ENCODE data around the gene IBA57. TPM values are rescaled to one million over a fixed set of nuclear protein-coding genes. Genes with fewer than 3 reads are reported as not detected.

IBA57 gene
- total RNA-seq, 4 donors from 2014 or later, result 3.7 to 11.8 (median 6.6) TPM

GRCh38 chr1:228210712-228211530 is 45.3 kb downstream of the IBA57 start:
- no peak for DNase-seq (ENCODE audit: extremely low spot score)
- peaks cover 0 to 67% (median 18%) of the 10 kb centered on the region in 4 donors for H3K27me3 ChIP-seq
- H3K27ac ChIP-seq (replicated peaks in 1 of 4), result no peak overlapping the region
- no peak overlapping the region for H3K4me3 ChIP-seq
- peaks cover 0 to 16% (median 0%) of the 10 kb centered on the region in 4 donors for H3K36me3 ChIP-seq
- no peaks in the 10 kb centered on the region for H3K9me3 ChIP-seq
- WGBS, result 93% methylated on average over 14 of the region's 16 CpGs
- intact Hi-C loops (cut with DNase I), result no loop called here
- H3K4me1 ChIP-seq, result peaks cover 21 to 34% (median 28%) of the 10 kb centered on the region in 4 donors
- TF ChIP-seq POLR2A (IDR thresholded peaks at IDR 0.05; ENCODE audit: low read depth) (no peak), CTCF (IDR thresholded peaks at IDR 0.05) (no peak), EP300 (IDR thresholded peaks at IDR 0.05) (no peak), POLR2AphosphoS5 (IDR thresholded peaks at IDR 0.05) (no peak)

GRCh38 chr1:228211531-228212414 is 46.2 kb downstream of the IBA57 start:
- H3K9me3 ChIP-seq, result no peaks in the 10 kb centered on the region
- no peak overlapping the region for H3K27ac ChIP-seq (replicated peaks in 1 of 4)
- peaks cover 0 to 16% (median 0%) of the 10 kb centered on the region in 4 donors for H3K36me3 ChIP-seq
- intact Hi-C loops (cut with DNase I), result no loop called here
- DNase-seq (ENCODE audit: extremely low spot score), result no peak
- peaks cover 21 to 34% (median 27%) of the 10 kb centered on the region in 4 donors for H3K4me1 ChIP-seq
- H3K4me3 ChIP-seq, result peak overlapping the region; percentile 53 to 64 (median 55)
- TF ChIP-seq POLR2AphosphoS5 (IDR thresholded peaks at IDR 0.05), result no peak
- no peak for TF ChIP-seq POLR2A (IDR thresholded peaks at IDR 0.05; ENCODE audit: low read depth)
- no peak for TF ChIP-seq EP300 (IDR thresholded peaks at IDR 0.05)
- TF ChIP-seq CTCF (IDR thresholded peaks at IDR 0.05), result no peak
- H3K27me3 ChIP-seq, result peaks cover 0 to 67% (median 18%) of the 10 kb centered on the region in 4 donors
- 89% methylated on average over 33 of the region's 96 CpGs for WGBS

- intact Hi-C loops (cut with DNase I), result no loop called here
- Histone ChIP-seq H3K4me3 (peak overlapping the region; percentile 53 to 64 (median 55)), H3K4me1 (peaks cover 21 to 34% (median 23%) of the 10 kb centered on the region in 4 donors), H3K9me3 (no peaks in the 10 kb centered on the region), H3K36me3 (peaks cover 0 to 20% (median 0%) of the 10 kb centered on the region in 4 donors), H3K27ac (replicated peaks in 1 of 4) (peak overlapping the region in 1 of 4 donors; percentile 36), H3K27me3 (peaks cover 0 to 62% (median 18%) of the 10 kb centered on the region in 4 donors)
- DNase-seq (ENCODE audit: extremely low spot score), result no peak
- TF ChIP-seq POLR2A (IDR thresholded peaks at IDR 0.05; ENCODE audit: low read depth), result no peak
- no peak for TF ChIP-seq EP300 (IDR thresholded peaks at IDR 0.05)
- no peak for TF ChIP-seq CTCF (IDR thresholded peaks at IDR 0.05)
- 10% methylated on average over 25 of the region's 66 CpGs for WGBS
These were observed 46.9 kb downstream of the IBA57 start for GRCh38 chr1:228212415-228212965.

- intact Hi-C loops (cut with DNase I), result no loop called here
- peaks cover 0 to 27% (median 0%) of the 10 kb centered on the region in 4 donors for H3K36me3 ChIP-seq
- 2% methylated on average over 25 of the region's 67 CpGs for WGBS
- H3K4me1 ChIP-seq, result peaks cover 21 to 28% (median 22%) of the 10 kb centered on the region in 4 donors
- H3K27me3 ChIP-seq, result peaks cover 0 to 55% (median 16%) of the 10 kb centered on the region in 4 donors
- no peak for DNase-seq (ENCODE audit: extremely low spot score)
- peak overlapping the region in 2 of 4 donors; percentile 33 to 36 for H3K27ac ChIP-seq (replicated peaks in 1 of 4)
- no peaks in the 10 kb centered on the region for H3K9me3 ChIP-seq
- peak; percentile 52 to 63 (median 54) for TF ChIP-seq CTCF (IDR thresholded peaks at IDR 0.05)
- no peak for TF ChIP-seq POLR2A (IDR thresholded peaks at IDR 0.05; ENCODE audit: low read depth)
- TF ChIP-seq POLR2AphosphoS5 (IDR thresholded peaks at IDR 0.05), result peak in 1 of 2 donors; percentile 53
- TF ChIP-seq EP300 (IDR thresholded peaks at IDR 0.05), result no peak
- H3K4me3 ChIP-seq, result peak overlapping the region; percentile 53 to 64 (median 55)
These were observed 47.6 kb downstream of the IBA57 start for GRCh38 chr1:228212966-228213844.

Measured in esophagus muscularis mucosa (tissue), 4 donors.